Central memory CD8-positive, alpha-beta T cell (primary cell): ENCODE measurements around the gene CLIC5.
"Not testable (repeated sequence)": the region's sequence is repeated elsewhere in the genome, so short reads cannot be mapped to it uniquely, and the experiment has no call there.

Experiments
- ATAC-seq: fragments of 150-1000 bp; cut with Tn5 transposase; replicated peaks from 2 replicates; pipeline ENCODE4 v1.10.0; 2022; ENCODE audit warnings: mild to moderate bottlenecking, moderate FRiP score, moderate number of reproducible peaks; ENCODE audit not compliant: poor library complexity, severe bottlenecking; ENCODE audit errors: extremely low read depth
- DNase-seq, 2 donors: peaks; one replicate each; pipeline ENCODE4 v3.0.0; 2021; ENCODE audit warnings: low spot score in 2 of 2
- H3K27ac Mint-ChIP-seq: one replicate; pipeline ENCODE4 v1.8.0; 2022; ENCODE audit warnings: low read depth, mild to moderate bottlenecking, moderate library complexity, mixed read lengths
- H3K27me3 Mint-ChIP-seq: one replicate; pipeline ENCODE4 v1.8.0; 2022; ENCODE audit warnings: mixed read lengths
- H3K36me3 Mint-ChIP-seq: one replicate; pipeline ENCODE4 v1.8.0; 2022; ENCODE audit warnings: mild to moderate bottlenecking, moderate library complexity, mixed read lengths; ENCODE audit not compliant: insufficient read depth
- H3K4me1 Mint-ChIP-seq: one replicate; pipeline ENCODE4 v1.8.0; 2022; ENCODE audit warnings: mixed read lengths
- H3K4me3 Mint-ChIP-seq: one replicate; pipeline ENCODE4 v1.8.0; 2022; ENCODE audit warnings: mild to moderate bottlenecking, moderate library complexity, mixed read lengths
- H3K9me3 Mint-ChIP-seq: one replicate; pipeline ENCODE4 v1.8.0; 2022; ENCODE audit warnings: mixed read lengths

Gene CLIC5

DNA sequence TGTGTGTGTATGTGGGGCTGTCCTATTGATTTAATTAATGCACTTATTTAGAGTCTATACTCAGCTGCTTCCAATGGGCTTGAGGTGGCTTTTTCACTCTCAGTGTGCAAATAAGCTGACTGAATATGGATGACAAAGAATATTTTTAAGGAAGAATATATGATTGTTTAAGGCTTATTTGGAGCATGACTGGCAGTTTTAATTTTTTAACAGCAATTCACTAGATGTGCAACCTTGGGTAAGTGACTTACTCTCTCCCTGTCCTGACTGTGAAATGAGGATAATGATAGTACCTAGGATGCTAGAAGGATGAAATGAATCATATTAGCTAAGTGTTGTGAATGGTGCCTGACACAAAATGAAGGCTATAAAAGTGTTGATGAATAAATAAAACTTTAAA lies 67.9 kb downstream of the CLIC5 start:
- no peak for ATAC-seq
- H3K27ac Mint-ChIP-seq, result no peak overlapping the region
- DNase-seq, result no peak
- H3K36me3 Mint-ChIP-seq, result no peaks in the 10 kb centered on the region
- no peak overlapping the region for H3K4me3 Mint-ChIP-seq
- H3K4me1 Mint-ChIP-seq, result no peaks in the 10 kb centered on the region
- no peaks in the 10 kb centered on the region for H3K9me3 Mint-ChIP-seq
- H3K27me3 Mint-ChIP-seq, result no peaks in the 10 kb centered on the region

- Mint-ChIP-seq H3K9me3 (no peaks in the 10 kb centered on the region), H3K27ac (no peak overlapping the region)
- ATAC-seq, result no peak
These were observed 68.8 kb downstream of the CLIC5 start for GRCh38 chr6:45946887-45947286.

GRCh38 chr6:45946352-45946751 lies 69.3 kb downstream of the CLIC5 start:
- no peaks in the 10 kb centered on the region for H3K36me3 Mint-ChIP-seq
- no peaks in the 10 kb centered on the region for H3K27me3 Mint-ChIP-seq
- ATAC-seq, result no peak

More at GRCh38 chr6:45946887-45947286, 68.8 kb downstream of the CLIC5 start:
- H3K4me1 Mint-ChIP-seq, result no peaks in the 10 kb centered on the region
- no peaks in the 10 kb centered on the region for H3K27me3 Mint-ChIP-seq
- H3K36me3 Mint-ChIP-seq, result no peaks in the 10 kb centered on the region
- no peak overlapping the region for H3K4me3 Mint-ChIP-seq
- no peak for DNase-seq

GRCh38 chr6:45942953-45943352 lies 72.7 kb downstream of the CLIC5 start:
- Mint-ChIP-seq H3K4me3 (no peak overlapping the region), H3K36me3 (peaks cover 5% of the 10 kb centered on the region), H3K27ac (no peak overlapping the region), H3K9me3 (no peaks in the 10 kb centered on the region), H3K4me1 (no peaks in the 10 kb centered on the region), H3K27me3 (no peaks in the 10 kb centered on the region)
- DNase-seq, result no peak
- ATAC-seq, result no peak

More at GRCh38 chr6:45946352-45946751, 69.3 kb downstream of the CLIC5 start:
- H3K4me1 Mint-ChIP-seq, result no peaks in the 10 kb centered on the region
- DNase-seq, result no peak
- H3K27ac Mint-ChIP-seq, result no peak overlapping the region
- no peaks in the 10 kb centered on the region for H3K9me3 Mint-ChIP-seq
- no peak overlapping the region for H3K4me3 Mint-ChIP-seq

DNA sequence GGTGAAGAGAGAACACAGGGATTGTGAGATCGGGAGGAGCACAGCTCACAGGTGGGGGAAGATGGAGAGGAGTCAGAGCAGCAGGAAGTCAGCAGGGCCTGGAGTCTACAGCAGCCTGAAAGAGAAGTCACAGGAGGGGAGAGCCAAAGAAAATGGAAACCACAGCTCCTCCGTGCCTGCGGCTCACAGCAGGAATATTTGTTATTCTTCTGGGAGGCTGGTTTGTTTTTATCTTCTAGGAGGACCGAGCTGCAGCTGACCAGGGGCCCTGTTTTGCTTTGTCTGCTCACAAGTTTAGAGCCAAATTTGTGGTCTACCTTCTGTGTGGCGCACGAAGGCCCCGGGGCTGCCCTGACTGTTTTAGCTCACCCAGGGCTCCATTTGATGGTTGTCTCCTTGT lies 81.8 kb downstream of the CLIC5 start:
- DNase-seq (no peak), ATAC-seq (no peak)
- Mint-ChIP-seq H3K4me3 (no peak overlapping the region), H3K27me3 (no peaks in the 10 kb centered on the region), H3K9me3 (no peaks in the 10 kb centered on the region), H3K4me1 (no peaks in the 10 kb centered on the region), H3K27ac (no peak overlapping the region), H3K36me3 (no peaks in the 10 kb centered on the region)

DNA sequence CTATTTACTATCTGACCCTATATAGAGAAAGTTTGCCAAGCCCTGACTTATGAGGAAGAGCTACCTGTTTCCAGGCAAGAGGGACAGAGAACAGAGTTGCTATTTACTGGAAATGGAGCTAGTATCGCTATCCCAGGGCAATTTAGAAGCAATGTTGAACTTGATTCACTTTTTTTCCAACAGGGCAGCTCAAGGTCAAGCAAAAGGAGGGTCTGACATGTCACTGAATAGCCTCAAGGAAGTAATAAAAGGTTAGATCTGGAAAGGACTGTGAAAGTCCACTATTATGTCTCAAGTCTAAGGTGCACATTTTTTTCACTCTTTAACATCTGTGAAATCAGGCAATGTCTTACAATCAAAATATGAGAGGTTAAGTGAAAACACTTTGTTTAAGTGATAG lies 84.4 kb downstream of the CLIC5 start:
- no peaks in the 10 kb centered on the region for H3K36me3 Mint-ChIP-seq
- H3K27me3 Mint-ChIP-seq, result no peaks in the 10 kb centered on the region
- no peak for DNase-seq
- no peaks in the 10 kb centered on the region for H3K4me1 Mint-ChIP-seq
- no peak overlapping the region for H3K27ac Mint-ChIP-seq
- H3K4me3 Mint-ChIP-seq, result no peak overlapping the region
- ATAC-seq, result no peak
- H3K9me3 Mint-ChIP-seq, result no peaks in the 10 kb centered on the region

- no peak for ATAC-seq
- H3K36me3 Mint-ChIP-seq, result no peaks in the 10 kb centered on the region
- peak; percentile 32 to 45 for DNase-seq
- no peak overlapping the region for H3K4me3 Mint-ChIP-seq
- H3K27me3 Mint-ChIP-seq, result no peaks in the 10 kb centered on the region
- H3K4me1 Mint-ChIP-seq, result no peaks in the 10 kb centered on the region
- no peak overlapping the region for H3K27ac Mint-ChIP-seq
- H3K9me3 Mint-ChIP-seq, result no peaks in the 10 kb centered on the region
These were observed 85.1 kb downstream of the CLIC5 start for GRCh38 chr6:45930420-45931040.

- Mint-ChIP-seq H3K9me3 (no peaks in the 10 kb centered on the region), H3K27me3 (no peaks in the 10 kb centered on the region), H3K36me3 (no peaks in the 10 kb centered on the region), H3K27ac (no peak overlapping the region), H3K4me3 (no peak overlapping the region), H3K4me1 (no peaks in the 10 kb centered on the region)
- ATAC-seq (no peak), DNase-seq (no peak)
These were observed 86.0 kb downstream of the CLIC5 start for GRCh38 chr6:45929421-45930361.

DNA sequence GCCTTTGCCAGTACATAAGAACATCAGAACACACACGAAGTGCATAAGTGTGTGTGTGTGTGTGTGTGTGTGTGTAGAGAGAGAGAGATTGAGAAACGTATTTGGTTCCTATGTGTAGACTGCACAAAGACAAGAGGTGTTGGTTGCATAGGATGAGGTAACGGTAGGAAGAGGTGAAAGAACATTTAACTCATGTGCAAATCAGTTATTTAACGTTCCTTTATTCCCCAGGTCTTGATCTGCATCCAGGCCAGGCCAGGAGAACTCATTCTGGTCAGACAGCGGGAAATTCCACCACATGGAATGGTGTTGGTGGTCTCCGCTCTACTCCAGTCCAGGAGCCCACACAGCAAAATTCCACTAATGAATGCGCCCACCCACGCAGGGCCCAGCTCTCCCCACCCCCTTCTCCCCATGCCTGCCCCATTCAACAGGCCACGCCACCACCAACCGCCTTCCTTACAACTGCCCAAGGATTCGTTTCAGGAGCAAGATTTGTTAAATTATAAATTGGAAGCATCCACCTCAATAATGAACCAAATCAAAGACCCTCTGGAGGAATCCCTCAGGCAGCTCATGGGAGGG lies 86.8 kb downstream of the CLIC5 start:
- Mint-ChIP-seq H3K4me3 (no peak overlapping the region), H3K27ac (no peak overlapping the region), H3K36me3 (no peaks in the 10 kb centered on the region), H3K27me3 (no peaks in the 10 kb centered on the region), H3K4me1 (no peaks in the 10 kb centered on the region), H3K9me3 (no peaks in the 10 kb centered on the region)
- ATAC-seq, result no peak
- DNase-seq, result no peak

DNA sequence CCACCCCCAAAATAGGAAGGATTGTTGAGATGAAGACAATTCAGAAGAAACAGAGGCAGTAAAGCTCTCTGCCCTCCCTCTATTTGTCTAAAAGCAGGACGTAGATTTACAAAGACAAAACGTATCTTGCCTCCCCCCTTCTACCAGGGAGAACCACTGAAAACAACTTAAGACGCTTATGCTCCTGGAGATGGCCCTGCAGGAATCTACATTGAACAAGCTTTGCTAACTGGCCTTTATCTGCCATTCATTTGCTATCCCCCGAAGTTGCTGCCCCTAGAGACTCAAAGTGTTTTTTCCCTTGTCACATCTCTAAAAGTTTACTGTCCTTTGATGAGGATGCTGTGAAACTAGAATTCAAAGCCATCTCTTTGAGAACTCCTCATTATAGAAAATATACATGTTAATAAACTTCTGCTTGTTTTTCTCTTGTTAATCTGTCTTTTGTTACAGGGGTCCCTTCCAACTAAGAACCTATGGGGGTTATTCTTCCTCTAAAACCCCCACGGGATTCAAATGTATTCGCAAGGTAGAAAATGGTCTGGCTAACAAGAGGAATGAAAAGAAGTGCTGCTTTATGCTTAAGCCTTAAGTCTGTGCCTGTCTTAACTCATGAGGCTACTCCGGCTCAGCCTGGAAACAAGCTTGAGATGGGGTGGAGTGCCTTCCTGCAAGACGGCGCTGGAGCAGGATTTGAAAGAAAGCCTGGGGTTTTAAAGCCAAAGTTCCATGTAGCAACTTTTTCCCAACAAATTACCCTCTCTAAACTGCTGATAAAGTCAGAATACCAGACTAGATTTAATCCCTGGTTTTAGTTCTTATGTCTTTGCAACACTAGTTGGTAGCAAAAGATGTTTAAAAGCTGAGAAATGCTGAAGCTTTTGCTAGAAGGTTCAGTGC lies 88.0 kb downstream of the CLIC5 start:
- no peaks in the 10 kb centered on the region for H3K9me3 Mint-ChIP-seq
- H3K27ac Mint-ChIP-seq, result no peak overlapping the region
- ATAC-seq, result no peak
- H3K4me3 Mint-ChIP-seq, result no peak overlapping the region
- no peak for DNase-seq
- H3K36me3 Mint-ChIP-seq, result peaks cover 2% of the 10 kb centered on the region
- peaks cover 3% of the 10 kb centered on the region for H3K4me1 Mint-ChIP-seq
- no peaks in the 10 kb centered on the region for H3K27me3 Mint-ChIP-seq

DNA sequence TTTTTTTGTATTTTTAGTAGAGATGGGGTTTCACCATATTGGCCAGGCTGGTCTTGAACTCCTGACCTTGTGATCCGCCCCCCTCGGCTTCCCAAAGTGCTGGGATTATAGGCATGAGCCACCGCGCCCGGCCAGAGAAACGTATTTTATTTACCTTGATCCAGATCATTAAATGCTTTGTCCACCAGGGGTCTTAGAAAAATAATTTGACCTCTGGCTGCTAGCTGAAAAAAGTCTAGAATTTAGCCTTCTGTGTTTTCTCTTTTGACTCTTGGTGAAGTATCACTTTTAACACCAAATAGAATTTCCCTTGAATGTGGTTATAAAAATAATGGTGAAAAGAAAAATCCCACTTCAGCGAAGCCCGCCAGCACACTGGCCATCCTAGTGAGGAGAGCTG lies 89.2 kb downstream of the CLIC5 start:
- not testable (repeated sequence) for DNase-seq, H3K4me3 Mint-ChIP-seq, ATAC-seq, H3K9me3 Mint-ChIP-seq, H3K27ac Mint-ChIP-seq, H3K36me3 Mint-ChIP-seq, H3K27me3 Mint-ChIP-seq, H3K4me1 Mint-ChIP-seq

GRCh38 chr6:45924763-45925342 lies 90.8 kb downstream of the CLIC5 start:
- DNase-seq (no peak), ATAC-seq (no peak)
- Mint-ChIP-seq H3K27ac (no peak overlapping the region), H3K4me1 (peaks cover 7% of the 10 kb centered on the region), H3K4me3 (no peak overlapping the region), H3K9me3 (no peaks in the 10 kb centered on the region), H3K36me3 (peaks cover 5% of the 10 kb centered on the region), H3K27me3 (no peaks in the 10 kb centered on the region)
